ENCODE measurements around the gene EVA1A.

EVA1A gene

GRCh38 chr2:75458201-75458600, 102.5 kb downstream of the EVA1A start:
- Histone ChIP-seq H3K4me3 (ENCODE audit: control insufficient read depth in 1 of 7, extremely low read depth in 1 of 7, insufficient read depth in 4 of 7, low read depth in 2 of 7, low read length in 6 of 7) (no peak overlapping the region), H3K4me1 (ENCODE audit: control extremely low read depth in 1 of 4, control insufficient read depth in 4 of 4, insufficient read depth in 4 of 4, low read length in 3 of 4) (no peaks in the 10 kb centered on the region), H3K27me3 (replicated peaks in 2 of 5; ENCODE audit: control insufficient read depth in 4 of 5, insufficient read depth in 5 of 5, low read length in 4 of 5) (peaks cover 0 to 9% (median 5%) of the 10 kb centered on the region in 5 experiments), H3K36me3 (ENCODE audit: control insufficient read depth in 4 of 4, insufficient read depth in 4 of 4, low read length in 3 of 4) (no peaks in the 10 kb centered on the region), H3K27ac (ENCODE audit: insufficient read depth in 1 of 2, low read depth in 1 of 2, low read length in 2 of 2, poor library complexity in 1 of 2, severe bottlenecking in 2 of 2) (no peak overlapping the region), H3K9me3 (ENCODE audit: control extremely low read depth in 1 of 5, control insufficient read depth in 4 of 5, insufficient read depth in 2 of 5, low read depth in 1 of 5, low read length in 4 of 5) (no peaks in the 10 kb centered on the region)
- no peak for DNase-seq
- CTCF ChIA-PET: no interaction called here
- POLR2A ChIA-PET: no interaction called here
- WGBS (ENCODE audit: insufficient coverage): no CpG with 5 or more reads among the region's 1 CpG

- POLR2A ChIA-PET: no interaction called here
- H3K27ac ChIP-seq (ENCODE audit: insufficient read depth in 1 of 2, low read depth in 1 of 2, low read length in 2 of 2, poor library complexity in 1 of 2, severe bottlenecking in 2 of 2): no peak overlapping the region
- no peak for DNase-seq
- H3K36me3 ChIP-seq (ENCODE audit: control insufficient read depth in 4 of 4, insufficient read depth in 4 of 4, low read length in 3 of 4): no peaks in the 10 kb centered on the region
- 93% methylated on average over 4 of the region's 4 CpGs for WGBS (ENCODE audit: insufficient coverage)
- CTCF ChIA-PET: interaction anchor here (0.9 kb wide), 1 partner anchor 260 kb away, joined by 3 read pairs; no protein-coding TSS in a partner anchor
- peaks cover 0 to 9% (median 7%) of the 10 kb centered on the region in 5 experiments for H3K27me3 ChIP-seq (replicated peaks in 2 of 5; ENCODE audit: control insufficient read depth in 4 of 5, insufficient read depth in 5 of 5, low read length in 4 of 5)
- H3K4me3 ChIP-seq (ENCODE audit: control insufficient read depth in 1 of 7, extremely low read depth in 1 of 7, insufficient read depth in 4 of 7, low read depth in 2 of 7, low read length in 6 of 7): no peak overlapping the region
- H3K4me1 ChIP-seq (ENCODE audit: control extremely low read depth in 1 of 4, control insufficient read depth in 4 of 4, insufficient read depth in 4 of 4, low read length in 3 of 4): no peaks in the 10 kb centered on the region
- no peaks in the 10 kb centered on the region for H3K9me3 ChIP-seq (ENCODE audit: control extremely low read depth in 1 of 5, control insufficient read depth in 4 of 5, insufficient read depth in 2 of 5, low read depth in 1 of 5, low read length in 4 of 5)
Measured at GRCh38 chr2:75456825-75457224, 103.9 kb downstream of the EVA1A start.

GRCh38 chr2:75456111-75456510, 104.6 kb downstream of the EVA1A start:
- CTCF ChIA-PET: interaction anchor here (0.6 to 2.0 kb wide), 3 partner anchors 11 to 341 kb away, joined by 3 to 7 read pairs (median 3); no protein-coding TSS in a partner anchor
- Histone ChIP-seq H3K36me3 (ENCODE audit: control insufficient read depth in 4 of 4, insufficient read depth in 4 of 4, low read length in 3 of 4) (no peaks in the 10 kb centered on the region), H3K4me3 (ENCODE audit: control insufficient read depth in 1 of 7, extremely low read depth in 1 of 7, insufficient read depth in 4 of 7, low read depth in 2 of 7, low read length in 6 of 7) (no peak overlapping the region), H3K27ac (ENCODE audit: insufficient read depth in 1 of 2, low read depth in 1 of 2, low read length in 2 of 2, poor library complexity in 1 of 2, severe bottlenecking in 2 of 2) (no peak overlapping the region), H3K9me3 (ENCODE audit: control extremely low read depth in 1 of 5, control insufficient read depth in 4 of 5, insufficient read depth in 2 of 5, low read depth in 1 of 5, low read length in 4 of 5) (no peaks in the 10 kb centered on the region), H3K4me1 (ENCODE audit: control extremely low read depth in 1 of 4, control insufficient read depth in 4 of 4, insufficient read depth in 4 of 4, low read length in 3 of 4) (no peaks in the 10 kb centered on the region), H3K27me3 (replicated peaks in 2 of 5; ENCODE audit: control insufficient read depth in 4 of 5, insufficient read depth in 5 of 5, low read length in 4 of 5) (peaks cover 0 to 9% (median 4%) of the 10 kb centered on the region in 5 experiments)
- no peak for DNase-seq
- POLR2A ChIA-PET: no interaction called here
- 100% methylated on average over 1 of the region's 3 CpGs for WGBS (ENCODE audit: insufficient coverage)

- no peak for DNase-seq
- 90% methylated on average over 2 of the region's 2 CpGs for WGBS (ENCODE audit: insufficient coverage)
- no peak overlapping the region for H3K4me3 ChIP-seq (ENCODE audit: control insufficient read depth in 1 of 7, extremely low read depth in 1 of 7, insufficient read depth in 4 of 7, low read depth in 2 of 7, low read length in 6 of 7)
- H3K27ac ChIP-seq (ENCODE audit: insufficient read depth in 1 of 2, low read depth in 1 of 2, low read length in 2 of 2, poor library complexity in 1 of 2, severe bottlenecking in 2 of 2): no peak overlapping the region
- H3K27me3 ChIP-seq (replicated peaks in 2 of 5; ENCODE audit: control insufficient read depth in 4 of 5, insufficient read depth in 5 of 5, low read length in 4 of 5): peaks cover 0 to 9% (median 4%) of the 10 kb centered on the region in 5 experiments
- CTCF ChIA-PET: interaction anchor here (2.0 kb wide), 1 partner anchor 13 kb away, joined by 7 read pairs; no protein-coding TSS in a partner anchor
- H3K4me1 ChIP-seq (ENCODE audit: control extremely low read depth in 1 of 4, control insufficient read depth in 4 of 4, insufficient read depth in 4 of 4, low read length in 3 of 4): no peaks in the 10 kb centered on the region
- H3K36me3 ChIP-seq (ENCODE audit: control insufficient read depth in 4 of 4, insufficient read depth in 4 of 4, low read length in 3 of 4): no peaks in the 10 kb centered on the region
- peaks cover 0 to 2% (median 0%) of the 10 kb centered on the region in 5 experiments for H3K9me3 ChIP-seq (ENCODE audit: control extremely low read depth in 1 of 5, control insufficient read depth in 4 of 5, insufficient read depth in 2 of 5, low read depth in 1 of 5, low read length in 4 of 5)
- POLR2A ChIA-PET: no interaction called here
Measured at GRCh38 chr2:75454241-75454620, 106.5 kb downstream of the EVA1A start.

- Histone ChIP-seq H3K36me3 (ENCODE audit: control insufficient read depth in 4 of 4, insufficient read depth in 4 of 4, low read length in 3 of 4) (no peaks in the 10 kb centered on the region), H3K27ac (ENCODE audit: insufficient read depth in 1 of 2, low read depth in 1 of 2, low read length in 2 of 2, poor library complexity in 1 of 2, severe bottlenecking in 2 of 2) (no peak overlapping the region), H3K27me3 (replicated peaks in 2 of 5; ENCODE audit: control insufficient read depth in 4 of 5, insufficient read depth in 5 of 5, low read length in 4 of 5) (peaks cover 0 to 9% (median 4%) of the 10 kb centered on the region in 5 experiments), H3K9me3 (ENCODE audit: control extremely low read depth in 1 of 5, control insufficient read depth in 4 of 5, insufficient read depth in 2 of 5, low read depth in 1 of 5, low read length in 4 of 5) (peaks cover 0 to 2% (median 0%) of the 10 kb centered on the region in 5 experiments), H3K4me1 (ENCODE audit: control extremely low read depth in 1 of 4, control insufficient read depth in 4 of 4, insufficient read depth in 4 of 4, low read length in 3 of 4) (no peaks in the 10 kb centered on the region), H3K4me3 (ENCODE audit: control insufficient read depth in 1 of 7, extremely low read depth in 1 of 7, insufficient read depth in 4 of 7, low read depth in 2 of 7, low read length in 6 of 7) (no peak overlapping the region)
- no peak for DNase-seq
- 86% methylated on average over 5 of the region's 5 CpGs for WGBS (ENCODE audit: insufficient coverage)
- CTCF ChIA-PET: no interaction called here
- POLR2A ChIA-PET: no interaction called here
Measured at GRCh38 chr2:75453384-75454240, 107.1 kb downstream of the EVA1A start.

- H3K9me3 ChIP-seq (ENCODE audit: control extremely low read depth in 1 of 5, control insufficient read depth in 4 of 5, insufficient read depth in 2 of 5, low read depth in 1 of 5, low read length in 4 of 5): peaks cover 0 to 2% (median 0%) of the 10 kb centered on the region in 5 experiments
- no peak overlapping the region for H3K27ac ChIP-seq (ENCODE audit: insufficient read depth in 1 of 2, low read depth in 1 of 2, low read length in 2 of 2, poor library complexity in 1 of 2, severe bottlenecking in 2 of 2)
- CTCF ChIA-PET: interaction anchor here (0.6 to 1.2 kb wide), 2 partner anchors 13 to 15 kb away, joined by 3 read pairs; no protein-coding TSS in a partner anchor
- H3K36me3 ChIP-seq (ENCODE audit: control insufficient read depth in 4 of 4, insufficient read depth in 4 of 4, low read length in 3 of 4): no peaks in the 10 kb centered on the region
- no peak for DNase-seq
- no peak overlapping the region for H3K4me3 ChIP-seq (ENCODE audit: control insufficient read depth in 1 of 7, extremely low read depth in 1 of 7, insufficient read depth in 4 of 7, low read depth in 2 of 7, low read length in 6 of 7)
- no peaks in the 10 kb centered on the region for H3K4me1 ChIP-seq (ENCODE audit: control extremely low read depth in 1 of 4, control insufficient read depth in 4 of 4, insufficient read depth in 4 of 4, low read length in 3 of 4)
- no CpG with 5 or more reads among the region's 1 CpG for WGBS (ENCODE audit: insufficient coverage)
- POLR2A ChIA-PET: no interaction called here
- peaks cover 0 to 3% (median 0%) of the 10 kb centered on the region in 5 experiments for H3K27me3 ChIP-seq (replicated peaks in 2 of 5; ENCODE audit: control insufficient read depth in 4 of 5, insufficient read depth in 5 of 5, low read length in 4 of 5)
Measured at GRCh38 chr2:75450068-75450467, 110.7 kb downstream of the EVA1A start.

- Histone ChIP-seq H3K4me1 (ENCODE audit: control extremely low read depth in 1 of 4, control insufficient read depth in 4 of 4, insufficient read depth in 4 of 4, low read length in 3 of 4) (no peaks in the 10 kb centered on the region), H3K27me3 (replicated peaks in 2 of 5; ENCODE audit: control insufficient read depth in 4 of 5, insufficient read depth in 5 of 5, low read length in 4 of 5) (no peaks in the 10 kb centered on the region), H3K4me3 (ENCODE audit: control insufficient read depth in 1 of 7, extremely low read depth in 1 of 7, insufficient read depth in 4 of 7, low read depth in 2 of 7, low read length in 6 of 7) (no peak overlapping the region), H3K9me3 (ENCODE audit: control extremely low read depth in 1 of 5, control insufficient read depth in 4 of 5, insufficient read depth in 2 of 5, low read depth in 1 of 5, low read length in 4 of 5) (peaks cover 0 to 2% (median 0%) of the 10 kb centered on the region in 5 experiments), H3K27ac (ENCODE audit: insufficient read depth in 1 of 2, low read depth in 1 of 2, low read length in 2 of 2, poor library complexity in 1 of 2, severe bottlenecking in 2 of 2) (no peak overlapping the region), H3K36me3 (ENCODE audit: control insufficient read depth in 4 of 4, insufficient read depth in 4 of 4, low read length in 3 of 4) (no peaks in the 10 kb centered on the region)
- WGBS (ENCODE audit: insufficient coverage): 100% methylated on average over 4 of the region's 5 CpGs
- POLR2A ChIA-PET: no interaction called here
- CTCF ChIA-PET: no interaction called here
- DNase-seq: no peak
Measured at GRCh38 chr2:75447176-75447575, 113.6 kb downstream of the EVA1A start.

All from common myeloid progenitor, CD34-positive (primary cell).